Transverse colon (tissue), 4 donors: ENCODE results near the gene PLB1.

Experiments used
- CTCF ChIP-seq, 5 experiments: fragments of 200-600 bp in 3 of 5; fragments of 450-650 bp in 2 of 5; sonication (generic) in 3 of 5; IDR thresholded peaks; 1 replicate in 2 of 5; 2 replicates in 3 of 5; pipeline ENCODE4 v1.5.1; 2016 to 2017; ENCODE audit warnings: antibody characterized with exemption in 5 of 5, inconsistent platforms in 3 of 5, mild to moderate bottlenecking in 2 of 5, moderate library complexity in 1 of 5
- EP300 ChIP-seq: sonication (generic); formaldehyde crosslinking; IDR thresholded peaks from one replicate; pipeline ENCODE4 v1.6.1; 2017; ENCODE audit warnings: antibody characterized with exemption, low read depth
- POLR2AphosphoS5 ChIP-seq, 3 donors: sonication (generic); formaldehyde crosslinking; IDR thresholded peaks; one replicate each; pipeline ENCODE4 v1.6.1; 2016; ENCODE audit warnings: antibody characterized with exemption in 3 of 3

GRCh38 chr2:28471701-28472236, 24.1 kb upstream of the PLB1 start:
- TF ChIP-seq CTCF (IDR thresholded peaks at IDR 0.05), result no peak
- no peak for TF ChIP-seq EP300
- TF ChIP-seq POLR2AphosphoS5 (IDR thresholded peaks at IDR 0.05), result no peak
